ENCODE measurements around the gene PIRT. TPM values are rescaled to one million over a fixed set of nuclear protein-coding genes. Genes with fewer than 3 reads are reported as not detected.

PIRT gene
- polyA plus RNA-seq, 1 donor from 2014 or later, result not detected

- H3K36me3 Mint-ChIP-seq, result no peaks in the 10 kb centered on the region
- no peak overlapping the region for H3K27ac Mint-ChIP-seq
- H3K4me3 Mint-ChIP-seq, result no peak overlapping the region
- no peaks in the 10 kb centered on the region for H3K9me3 Mint-ChIP-seq
- no peaks in the 10 kb centered on the region for H3K4me1 Mint-ChIP-seq
- peaks cover 2% of the 10 kb centered on the region for H3K27me3 Mint-ChIP-seq
These were observed 33.3 kb downstream of the PIRT start for GRCh38 chr17:10804546-10804945.

- Mint-ChIP-seq H3K9me3 (no peaks in the 10 kb centered on the region), H3K27me3 (peaks cover 2% of the 10 kb centered on the region), H3K4me1 (no peaks in the 10 kb centered on the region), H3K36me3 (no peaks in the 10 kb centered on the region), H3K4me3 (no peak within 1 kb of the TSS), H3K27ac (no peak within 1 kb of the TSS)
These were observed 33.9 kb downstream of the PIRT start, which contains the start of gene TMEM238L for GRCh38 chr17:10803830-10804475. Gene TMEM238L, minus strand, starts transcription at chr17:10804099. Its CDS starts 136 bp downstream, at chr17:10803963.

- Mint-ChIP-seq H3K27me3 (peaks cover 2% of the 10 kb centered on the region), H3K27ac (no peak overlapping the region), H3K4me1 (no peaks in the 10 kb centered on the region), H3K36me3 (no peaks in the 10 kb centered on the region), H3K4me3 (no peak overlapping the region), H3K9me3 (no peaks in the 10 kb centered on the region)
These were observed 34.5 kb downstream of the PIRT start for GRCh38 chr17:10803350-10803749.

- Mint-ChIP-seq H3K4me1 (no peaks in the 10 kb centered on the region), H3K4me3 (no peak overlapping the region), H3K27ac (no peak overlapping the region), H3K27me3 (peaks cover 2% of the 10 kb centered on the region), H3K9me3 (no peaks in the 10 kb centered on the region), H3K36me3 (no peaks in the 10 kb centered on the region)
These were observed 35.2 kb downstream of the PIRT start for GRCh38 chr17:10802496-10803284.

- no peak overlapping the region for H3K4me3 Mint-ChIP-seq
- no peaks in the 10 kb centered on the region for H3K9me3 Mint-ChIP-seq
- no peak overlapping the region for H3K27ac Mint-ChIP-seq
- H3K36me3 Mint-ChIP-seq, result no peaks in the 10 kb centered on the region
- H3K27me3 Mint-ChIP-seq, result no peaks in the 10 kb centered on the region
- no peaks in the 10 kb centered on the region for H3K4me1 Mint-ChIP-seq
These were observed 38.5 kb downstream of the PIRT start for GRCh38 chr17:10799407-10799806.

- Mint-ChIP-seq H3K36me3 (peaks cover 2% of the 10 kb centered on the region), H3K4me1 (no peaks in the 10 kb centered on the region), H3K27me3 (no peaks in the 10 kb centered on the region), H3K4me3 (no peak overlapping the region), H3K27ac (no peak overlapping the region), H3K9me3 (no peaks in the 10 kb centered on the region)
These were observed 39.0 kb downstream of the PIRT start for GRCh38 chr17:10798910-10799309.

- no peak overlapping the region for H3K4me3 Mint-ChIP-seq
- no peaks in the 10 kb centered on the region for H3K4me1 Mint-ChIP-seq
- no peak overlapping the region for H3K27ac Mint-ChIP-seq
- H3K36me3 Mint-ChIP-seq, result peaks cover 4% of the 10 kb centered on the region
- no peaks in the 10 kb centered on the region for H3K9me3 Mint-ChIP-seq
- H3K27me3 Mint-ChIP-seq, result no peaks in the 10 kb centered on the region
These were observed 39.5 kb downstream of the PIRT start for GRCh38 chr17:10798332-10798749.

GRCh38 chr17:10797476-10798328, 40.2 kb downstream of the PIRT start:
- H3K27me3 Mint-ChIP-seq, result no peaks in the 10 kb centered on the region
- H3K36me3 Mint-ChIP-seq, result peaks cover 4% of the 10 kb centered on the region
- H3K9me3 Mint-ChIP-seq, result no peaks in the 10 kb centered on the region
- H3K4me1 Mint-ChIP-seq, result no peaks in the 10 kb centered on the region
- no peak overlapping the region for H3K4me3 Mint-ChIP-seq
- no peak overlapping the region for H3K27ac Mint-ChIP-seq

- Mint-ChIP-seq H3K4me3 (no peak overlapping the region), H3K9me3 (no peaks in the 10 kb centered on the region)
These were observed 44.1 kb downstream of the PIRT start for GRCh38 chr17:10793816-10794215.

GRCh38 chr17:10793256-10793655, 44.6 kb downstream of the PIRT start:
- H3K4me3 Mint-ChIP-seq, result peak overlapping the region in 1 of 4 donors; percentile 41
- H3K27me3 Mint-ChIP-seq, result peaks cover 5% of the 10 kb centered on the region
- H3K27ac Mint-ChIP-seq, result no peak overlapping the region
- H3K36me3 Mint-ChIP-seq, result peaks cover 4% of the 10 kb centered on the region
- H3K9me3 Mint-ChIP-seq, result no peaks in the 10 kb centered on the region
- H3K4me1 Mint-ChIP-seq, result no peaks in the 10 kb centered on the region

More at GRCh38 chr17:10793816-10794215, 44.1 kb downstream of the PIRT start:
- H3K27me3 Mint-ChIP-seq, result peaks cover 5% of the 10 kb centered on the region
- no peak overlapping the region for H3K27ac Mint-ChIP-seq
- no peaks in the 10 kb centered on the region for H3K4me1 Mint-ChIP-seq
- peaks cover 4% of the 10 kb centered on the region for H3K36me3 Mint-ChIP-seq

- no peaks in the 10 kb centered on the region for H3K9me3 Mint-ChIP-seq
- H3K27me3 Mint-ChIP-seq, result peaks cover 5% of the 10 kb centered on the region
These were observed 45.7 kb downstream of the PIRT start for GRCh38 chr17:10792151-10792550.

GRCh38 chr17:10790491-10791401, 47.1 kb downstream of the PIRT start:
- Mint-ChIP-seq H3K36me3 (peaks cover 4% of the 10 kb centered on the region), H3K9me3 (no peaks in the 10 kb centered on the region), H3K27me3 (peaks cover 8% of the 10 kb centered on the region), H3K27ac (no peak overlapping the region), H3K4me1 (peaks cover 0 to 1% (median 0%) of the 10 kb centered on the region in 3 donors), H3K4me3 (no peak overlapping the region)

More at GRCh38 chr17:10792151-10792550, 45.7 kb downstream of the PIRT start:
- no peaks in the 10 kb centered on the region for H3K4me1 Mint-ChIP-seq
- no peak overlapping the region for H3K4me3 Mint-ChIP-seq
- H3K27ac Mint-ChIP-seq, result no peak overlapping the region
- peaks cover 4% of the 10 kb centered on the region for H3K36me3 Mint-ChIP-seq

- Mint-ChIP-seq H3K4me1 (peaks cover 0 to 1% (median 0%) of the 10 kb centered on the region in 3 donors), H3K27ac (peak overlapping the region in 1 of 3 donors; percentile 8), H3K4me3 (no peak overlapping the region), H3K27me3 (peaks cover 11% of the 10 kb centered on the region), H3K36me3 (peaks cover 4% of the 10 kb centered on the region), H3K9me3 (peaks cover 0 to 4% (median 0%) of the 10 kb centered on the region in 3 donors)
These were observed 48.1 kb downstream of the PIRT start for GRCh38 chr17:10789694-10790271.
